Measurements from ENCODE around the gene NELL1.

GRCh38 chr11:20844216-20844615 is 174.8 kb downstream of the NELL1 start:
- TF ChIP-seq EZH2 (IDR thresholded peaks at IDR 0.05; ENCODE audit: insufficient read depth, poor library complexity, severe bottlenecking) (no peak), EZH2phosphoT487 (IDR thresholded peaks at IDR 0.05; ENCODE audit: insufficient read depth, low read depth) (no peak)
